22Rv1 (cell line): ENCODE data around the gene C17orf100.

Experiments used
- CTCF ChIP-seq: fragments of 450-650 bp; IDR thresholded peaks from 2 replicates; pipeline ENCODE4 v1.5.1; 2017; ENCODE audit warnings: mild to moderate bottlenecking
- ZFX ChIP-seq: fragments of 450-650 bp; IDR thresholded peaks from 2 replicates; pipeline ENCODE4 v1.6.1; 2017; ENCODE audit warnings: antibody characterized with exemption, borderline replicate concordance

- TF ChIP-seq CTCF: no peak
- no peak for TF ChIP-seq ZFX
Measured at GRCh38 chr17:6632530-6632929, 19.0 kb upstream of the C17orf100 start.
